GM23338 (cell line): ENCODE results near the gene DSCAML1. TPM values are rescaled to one million over a fixed set of nuclear protein-coding genes. Genes with fewer than 3 reads are reported as not detected.

Experiments used
- ATAC-seq: fragments of 200-7000 bp; cut with Tn5 transposase; 3 replicates; pipeline ENCODE4 v1.9.1; 2020
- DNase-seq: peaks from one replicate; pipeline ENCODE4 v3.0.0-alpha.2; 2015; ENCODE audit warnings: low spot score
- H2AFZ ChIP-seq: fragments of 200-600 bp; sonication (generic); 2 replicates; pipeline ENCODE4 v1.8.0; 2016; ENCODE audit warnings: antibody characterized with exemption, mild to moderate bottlenecking, moderate library complexity
- H3F3A ChIP-seq: fragments of 200-600 bp; sonication (generic); replicated peaks from 2 replicates; pipeline ENCODE4 v1.8.0; 2017; ENCODE audit warnings: antibody characterized with exemption, mixed run types, low read depth
- H3K27ac ChIP-seq: fragments of 200-600 bp; sonication (generic); 2 replicates; pipeline ENCODE4 v1.6.1; 2016; ENCODE audit warnings: low read depth
- H3K27me3 ChIP-seq: fragments of 200-600 bp; sonication (generic); 2 replicates; pipeline ENCODE4 v1.8.0; 2016; ENCODE audit warnings: mild to moderate bottlenecking, mixed run types, moderate library complexity; ENCODE audit not compliant: insufficient read depth
- H3K36me3 ChIP-seq: fragments of 200-600 bp; sonication (generic); 2 replicates; pipeline ENCODE4 v1.8.0; 2016; ENCODE audit warnings: mild to moderate bottlenecking; ENCODE audit not compliant: insufficient read depth
- H3K4me1 ChIP-seq: fragments of 200-600 bp; sonication (generic); 2 replicates; pipeline ENCODE4 v1.8.0; 2016; ENCODE audit warnings: mild to moderate bottlenecking, moderate library complexity; ENCODE audit not compliant: insufficient read depth
- H3K4me2 ChIP-seq: fragments of 200-600 bp; sonication (generic); 2 replicates; pipeline ENCODE4 v1.7.1; 2017; ENCODE audit warnings: mixed run types
- H3K4me3 ChIP-seq: fragments of 200-600 bp; sonication (generic); 2 replicates; pipeline ENCODE4 v1.6.1; 2016; ENCODE audit warnings: mixed run types
- H3K79me2 ChIP-seq: fragments of 200-600 bp; sonication (generic); replicated peaks from 2 replicates; pipeline ENCODE4 v1.8.0; 2017; ENCODE audit warnings: mild to moderate bottlenecking; ENCODE audit not compliant: insufficient read depth
- H3K9me2 ChIP-seq: fragments of 200-600 bp; sonication (generic); 2 replicates; pipeline ENCODE4 v1.8.0; 2017; ENCODE audit not compliant: insufficient read depth
- H4K20me1 ChIP-seq: fragments of 200-600 bp; sonication (generic); replicated peaks from 2 replicates; pipeline ENCODE4 v1.8.0; 2017; ENCODE audit warnings: mild to moderate bottlenecking; ENCODE audit not compliant: insufficient read depth
- H3K27ac Mint-ChIP-seq: 2 replicates; pipeline ENCODE4 v1.8.0; 2020; ENCODE audit warnings: inconsistent platforms, mild to moderate bottlenecking, moderate library complexity, mixed read lengths
- H3K27me3 Mint-ChIP-seq: 3 replicates; pipeline ENCODE4 v1.8.0; 2022; ENCODE audit warnings: low read depth, mild to moderate bottlenecking, moderate library complexity, mixed read lengths, inconsistent platforms; ENCODE audit not compliant: insufficient read depth, poor library complexity
- H3K36me3 Mint-ChIP-seq: 3 replicates; pipeline ENCODE4 v1.8.0; 2021; ENCODE audit warnings: low read depth, mild to moderate bottlenecking, inconsistent platforms, moderate library complexity, mixed read lengths
- H3K4me1 Mint-ChIP-seq: 3 replicates; pipeline ENCODE4 v1.8.0; 2020; ENCODE audit warnings: mild to moderate bottlenecking, inconsistent platforms, mixed read lengths
- H3K4me3 Mint-ChIP-seq: 3 replicates; pipeline ENCODE4 v1.8.0; 2021; ENCODE audit warnings: moderate library complexity, mild to moderate bottlenecking, inconsistent platforms, mixed read lengths
- H3K9me3 Mint-ChIP-seq: 3 replicates; pipeline ENCODE4 v1.8.0; 2020; ENCODE audit warnings: moderate library complexity, mild to moderate bottlenecking, inconsistent platforms, mixed read lengths
- CREB1 ChIP-seq: fragments of 250-450 bp; sonication (Bioruptor Pico); IDR thresholded peaks from 2 replicates; pipeline ENCODE4 v1.5.0; 2020; ENCODE audit warnings: low read depth, mild to moderate bottlenecking, moderate library complexity
- ETS1 ChIP-seq: IDR thresholded peaks from 2 replicates; pipeline ENCODE4 v1.6.1; 2016; ENCODE audit warnings: antibody characterized with exemption
- EZH2 ChIP-seq: fragments of 200-600 bp; sonication (generic); IDR thresholded peaks from one replicate; pipeline ENCODE4 v1.8.0; 2017; ENCODE audit warnings: antibody characterized with exemption, mild to moderate bottlenecking, low read depth; ENCODE audit not compliant: unreplicated experiment
- EZH2phosphoT487 ChIP-seq: fragments of 200-600 bp; sonication (generic); IDR thresholded peaks from one replicate; pipeline ENCODE4 v1.8.1; 2018; ENCODE audit warnings: antibody characterized with exemption; ENCODE audit not compliant: unreplicated experiment
- JUNB ChIP-seq: IDR thresholded peaks from one replicate; pipeline ENCODE4 v1.6.1; 2016; ENCODE audit warnings: antibody characterized with exemption; ENCODE audit not compliant: unreplicated experiment
- NANOG ChIP-seq: IDR thresholded peaks from 2 replicates; pipeline ENCODE4 v1.6.1; 2016; ENCODE audit warnings: antibody characterized with exemption, borderline replicate concordance
- REST ChIP-seq: IDR thresholded peaks from one replicate; pipeline ENCODE4 v1.6.1; 2018; ENCODE audit warnings: antibody characterized with exemption; ENCODE audit not compliant: unreplicated experiment
- STAT1 ChIP-seq: IDR thresholded peaks from one replicate; pipeline ENCODE4 v1.6.1; 2016; ENCODE audit warnings: antibody characterized with exemption; ENCODE audit not compliant: unreplicated experiment
- ZNF114 ChIP-seq: fragments of 250-450 bp; sonication (Bioruptor Pico); IDR thresholded peaks from 2 replicates; pipeline ENCODE4 v1.5.0; 2020; ENCODE audit warnings: mild to moderate bottlenecking, moderate library complexity
- ZNF462 ChIP-seq: fragments of 250-450 bp; sonication (Bioruptor Pico); IDR thresholded peaks from 2 replicates; pipeline ENCODE4 v1.5.0; 2020; ENCODE audit warnings: mild to moderate bottlenecking, moderate library complexity
- polyA plus RNA-seq: library from polyadenylated mRNA; unstranded; fragments of >200 nt; fragmentation: Nextera tagmentation; extraction: Ambion mirVana; gene quantifications from 2 replicates; pipeline ENCODE4 v1.2.1, GENCODE V29; 2016
- total RNA-seq: library from RNA; depleted of rRNA; stranded (reverse); fragments of >200 nt; shearing (Covaris generic); gene quantifications from 2 replicates; pipeline ENCODE4 v1.2.3, GENCODE V29; 2014

Gene DSCAML1
- total and polyA plus RNA-seq, 2 experiments from 2014 or later = 0.17 TPM; not detected in 1

GRCh38 chr11:117830072-117830471, 33.1 kb upstream of the DSCAML1 start:
- no peak for DNase-seq
- ATAC-seq = no peak
- no peak for TF ChIP-seq REST
- TF ChIP-seq JUNB = no peak
- no peak for TF ChIP-seq ZNF114
- peaks cover 18% of the 10 kb centered on the region for H3K4me1 Mint-ChIP-seq
- no peak overlapping the region for H3K27ac ChIP-seq
- no peaks in the 10 kb centered on the region for H3K79me2 ChIP-seq
- no peaks in the 10 kb centered on the region for H3K9me3 Mint-ChIP-seq
- H3K36me3 Mint-ChIP-seq = no peaks in the 10 kb centered on the region
- no peaks in the 10 kb centered on the region for H3K36me3 ChIP-seq
- peaks cover 20% of the 10 kb centered on the region for H3K27me3 Mint-ChIP-seq
- no peaks in the 10 kb centered on the region for H3K9me2 ChIP-seq
- H2AFZ ChIP-seq = no peak overlapping the region
- no peak overlapping the region for H3K4me3 Mint-ChIP-seq
- no peak overlapping the region for H3K4me2 ChIP-seq
- no peaks in the 10 kb centered on the region for H3K4me1 ChIP-seq
- H3K27ac Mint-ChIP-seq = no peak overlapping the region
- H3K4me3 ChIP-seq = no peak overlapping the region
- H3F3A ChIP-seq = no peaks in the 10 kb centered on the region
- no peaks in the 10 kb centered on the region for H4K20me1 ChIP-seq
- H3K27me3 ChIP-seq = no peaks in the 10 kb centered on the region

- Histone ChIP-seq H3K27ac (no peak overlapping the region), H3K79me2 (no peaks in the 10 kb centered on the region), H3K9me2 (no peaks in the 10 kb centered on the region), H3K4me3 (no peak overlapping the region), H2AFZ (no peak overlapping the region), H3K4me1 (peaks cover 4% of the 10 kb centered on the region; the same call in 1 of the 2 replicates), H3F3A (no peaks in the 10 kb centered on the region), H4K20me1 (no peaks in the 10 kb centered on the region), H3K4me2 (no peak overlapping the region), H3K27me3 (no peaks in the 10 kb centered on the region), H3K36me3 (no peaks in the 10 kb centered on the region)
- DNase-seq (no peak), ATAC-seq (no peak)
- H3K4me1 Mint-ChIP-seq = peaks cover 23% of the 10 kb centered on the region
- no peaks in the 10 kb centered on the region for H3K36me3 Mint-ChIP-seq
- H3K27ac Mint-ChIP-seq = no peak overlapping the region
- no peaks in the 10 kb centered on the region for H3K9me3 Mint-ChIP-seq
- H3K27me3 Mint-ChIP-seq = peaks cover 22% of the 10 kb centered on the region
- H3K4me3 Mint-ChIP-seq = no peak overlapping the region
- TF ChIP-seq ZNF114 = no peak
- no peak for TF ChIP-seq STAT1
- TF ChIP-seq CREB1 (CRISPR knock-in tag) = no peak
- no peak for TF ChIP-seq ETS1
- no peak for TF ChIP-seq NANOG
- no peak for TF ChIP-seq EZH2
- no peak for TF ChIP-seq ZNF462 (CRISPR knock-in tag)
- no peak for TF ChIP-seq EZH2phosphoT487
Observed at GRCh38 chr11:117829369-117829725, 32.3 kb upstream of the DSCAML1 start.
